HepG2 (cell line): Measurements from ENCODE around the gene NUP88.

ENCODE experiments used
- ATF6 ChIP-seq: sonication (generic); formaldehyde crosslinking; conservative IDR thresholded peaks from 2 replicates; pipeline ENCODE4 v1.4.0; 2020; ENCODE audit warnings: missing genetic modification reagents
- FOXK2 ChIP-seq: fragments of 450-650 bp; IDR thresholded peaks from 2 replicates; pipeline ENCODE4 v1.6.1; 2016
- FOXO4 ChIP-seq: sonication (generic); formaldehyde crosslinking; conservative IDR thresholded peaks from 2 replicates; pipeline ENCODE4 v1.8.1; 2023; ENCODE audit warnings: missing genetic modification reagents
- MYC ChIP-seq: sonication (generic); formaldehyde crosslinking; IDR thresholded peaks from 2 replicates; pipeline ENCODE4 v1.9.0; 2021; ENCODE audit warnings: missing genetic modification reagents, borderline replicate concordance
- SRSF1 ChIP-seq: fragments of 200-400 bp; formaldehyde crosslinking; optimal IDR thresholded peaks from 2 replicates; pipeline ENCODE3; 2017; ENCODE audit warnings: mild to moderate bottlenecking, low read depth, low read length, moderate library complexity

- TF ChIP-seq FOXO4 (CRISPR knock-in tag), result no peak
- no peak for TF ChIP-seq MYC (CRISPR knock-in tag)
- TF ChIP-seq FOXK2, result no peak
- TF ChIP-seq ATF6 (CRISPR knock-in tag), result no peak
- no peak for TF ChIP-seq SRSF1
Observed at GRCh38 chr17:5354886-5355415, 64.5 kb downstream of the NUP88 start.
